ENCODE data around the gene CHDH. TPM values are rescaled to one million over a fixed set of nuclear protein-coding genes. Genes with fewer than 3 reads are reported as not detected.

CHDH gene
- total and polyA plus RNA-seq, 7 experiments from 2014 or later, result 0.05 to 1.3 (median 0.27) TPM; not detected in 2

DNA sequence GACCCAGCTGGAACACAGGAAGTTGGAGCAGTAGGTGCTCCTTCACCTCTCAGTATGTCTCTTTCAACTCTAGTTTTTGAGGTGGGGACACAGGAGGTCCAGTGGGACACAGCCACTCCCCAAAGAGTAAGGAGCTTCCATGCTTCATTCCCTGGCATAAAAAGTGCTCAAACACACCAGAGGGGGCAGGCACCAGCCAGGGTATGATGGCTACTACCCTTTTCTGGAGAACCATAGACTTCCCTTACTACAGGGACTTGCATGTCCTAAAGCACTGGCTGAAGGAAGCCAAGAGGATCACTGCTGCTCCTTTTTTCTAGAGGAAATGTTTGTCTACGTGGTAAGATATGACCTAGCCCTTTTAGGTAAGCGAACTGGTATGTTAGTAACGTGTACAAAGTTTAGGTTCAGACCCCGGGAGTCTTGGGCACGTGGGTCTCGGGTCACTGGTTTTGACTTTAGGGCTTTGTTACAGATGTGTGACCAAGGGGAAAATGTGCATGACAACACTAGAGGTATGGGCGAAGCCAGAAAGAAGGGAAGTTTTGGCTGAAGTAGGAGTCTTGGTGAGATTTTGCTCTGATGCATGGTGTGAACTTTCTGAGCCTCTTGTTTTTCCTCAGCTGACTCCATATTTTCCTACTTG, 12.0 kb upstream of the CHDH start:
- CTCF ChIA-PET, result no interaction called here
- H3K9me3 ChIP-seq (ENCODE audit: control insufficient read depth in 2 of 3, low read length in 3 of 3), result no peaks in the 10 kb centered on the region
- no peak overlapping the region for H3K4me3 ChIP-seq (ENCODE audit: low read length)
- POLR2A ChIA-PET, result no interaction called here
- Mint-ChIP-seq H3K36me3 (peaks cover 10 to 18% (median 12%) of the 10 kb centered on the region in 5 donors), H3K4me3 (no peak overlapping the region), H3K27ac (peak overlapping the region in 1 of 9 donors; percentile 41), H3K4me1 (peaks cover 0 to 5% (median 0%) of the 10 kb centered on the region in 7 donors), H3K27me3 (peaks cover 0 to 7% (median 5%) of the 10 kb centered on the region in 5 donors), H3K9me3 (no peaks in the 10 kb centered on the region)
- ATAC-seq (no peak), DNase-seq (no peak)
- peaks cover 0 to 11% (median 0%) of the 10 kb centered on the region in 3 experiments for H3K36me3 ChIP-seq (ENCODE audit: control insufficient read depth in 2 of 3, insufficient read depth in 3 of 3, low read length in 3 of 3)
- intact Hi-C loops (cut with micrococcal nuclease), result no loop called here
- H3K27me3 ChIP-seq (ENCODE audit: control insufficient read depth in 2 of 2, insufficient read depth in 2 of 2, low read length in 2 of 2), result no peaks in the 10 kb centered on the region
- no peak overlapping the region for H3K27ac ChIP-seq (ENCODE audit: low read depth, low read length)
- H3K4me1 ChIP-seq (ENCODE audit: control insufficient read depth in 2 of 2, insufficient read depth in 2 of 2, low read length in 2 of 2), result no peaks in the 10 kb centered on the region

DNA sequence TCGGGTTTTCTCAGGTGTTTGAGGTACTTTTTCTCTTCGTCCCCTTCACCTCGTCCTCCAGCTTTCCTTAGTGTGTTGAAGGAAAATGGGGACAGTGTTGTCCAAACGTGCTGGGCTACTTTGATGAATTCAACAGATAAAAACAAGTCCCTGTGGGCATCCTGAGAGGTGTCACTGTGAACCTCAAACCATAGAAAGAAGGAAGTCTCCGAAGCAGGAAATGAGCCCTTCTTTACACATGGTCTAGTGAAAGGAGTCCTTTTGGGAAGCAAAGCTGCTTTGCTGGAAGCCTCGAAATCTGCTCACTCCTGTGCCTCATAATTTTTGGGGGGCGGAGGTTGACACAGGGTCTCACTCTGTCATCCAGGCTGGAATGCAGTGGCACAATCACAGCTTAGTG, 10.7 kb upstream of the CHDH start:
- Histone ChIP-seq H3K36me3 (ENCODE audit: control insufficient read depth in 2 of 3, insufficient read depth in 3 of 3, low read length in 3 of 3) (peaks cover 0 to 5% (median 0%) of the 10 kb centered on the region in 3 experiments), H3K27ac (ENCODE audit: low read depth, low read length) (no peak overlapping the region), H3K27me3 (ENCODE audit: control insufficient read depth in 2 of 2, insufficient read depth in 2 of 2, low read length in 2 of 2) (no peaks in the 10 kb centered on the region), H3K4me3 (ENCODE audit: low read length) (no peak overlapping the region), H3K9me3 (ENCODE audit: control insufficient read depth in 2 of 3, low read length in 3 of 3) (no peaks in the 10 kb centered on the region), H3K4me1 (ENCODE audit: control insufficient read depth in 2 of 2, insufficient read depth in 2 of 2, low read length in 2 of 2) (no peaks in the 10 kb centered on the region)
- DNase-seq (no peak), ATAC-seq (no peak)
- no peak overlapping the region for H3K4me3 Mint-ChIP-seq
- peaks cover 4 to 7% (median 5%) of the 10 kb centered on the region in 5 donors for H3K27me3 Mint-ChIP-seq
- POLR2A ChIA-PET, result no interaction called here
- no peaks in the 10 kb centered on the region for H3K9me3 Mint-ChIP-seq
- intact Hi-C loops (cut with micrococcal nuclease), result no loop called here
- peaks cover under 1 to 7% (median 6%) of the 10 kb centered on the region in 5 donors for H3K36me3 Mint-ChIP-seq
- H3K4me1 Mint-ChIP-seq, result peaks cover 0 to 5% (median 0%) of the 10 kb centered on the region in 7 donors
- no peak overlapping the region for H3K27ac Mint-ChIP-seq
- CTCF ChIA-PET, result no interaction called here

GRCh38 chr3:53850895-53851294, 4.7 kb upstream of the CHDH start:
- ChIA-PET POLR2A (no interaction called here), CTCF (no interaction called here)
- DNase-seq (no peak), ATAC-seq (no peak)
- no peaks in the 10 kb centered on the region for H3K9me3 ChIP-seq (ENCODE audit: control insufficient read depth in 2 of 3, low read length in 3 of 3)
- Mint-ChIP-seq H3K4me1 (peaks cover 0 to 8% (median 0%) of the 10 kb centered on the region in 7 donors), H3K4me3 (no peak overlapping the region), H3K9me3 (no peaks in the 10 kb centered on the region), H3K27ac (no peak overlapping the region), H3K27me3 (peaks cover 30 to 41% (median 40%) of the 10 kb centered on the region in 5 donors), H3K36me3 (peaks cover 0 to 3% (median 0%) of the 10 kb centered on the region in 5 donors)
- no peak overlapping the region for H3K4me3 ChIP-seq (ENCODE audit: low read length)
- H3K27me3 ChIP-seq (ENCODE audit: control insufficient read depth in 2 of 2, insufficient read depth in 2 of 2, low read length in 2 of 2), result peaks cover 0 to 6% of the 10 kb centered on the region in 2 donors
- no peaks in the 10 kb centered on the region for H3K4me1 ChIP-seq (ENCODE audit: control insufficient read depth in 2 of 2, insufficient read depth in 2 of 2, low read length in 2 of 2)
- intact Hi-C loops (cut with micrococcal nuclease), result no loop called here
- H3K36me3 ChIP-seq (ENCODE audit: control insufficient read depth in 2 of 3, insufficient read depth in 3 of 3, low read length in 3 of 3), result no peaks in the 10 kb centered on the region
- H3K27ac ChIP-seq (ENCODE audit: low read depth, low read length), result no peak overlapping the region

GRCh38 chr3:53849916-53850315, 3.7 kb upstream of the CHDH start:
- POLR2A ChIA-PET, result no interaction called here

GRCh38 chr3:53846851-53847155, 584 bp upstream of the CHDH start:
- intact Hi-C loops (cut with micrococcal nuclease), result no loop called here
- ATAC-seq (no peak), DNase-seq (no peak)
- H3K4me3 ChIP-seq (ENCODE audit: low read length), result no peak overlapping the region
- no peaks in the 10 kb centered on the region for H3K9me3 ChIP-seq (ENCODE audit: control insufficient read depth in 2 of 3, low read length in 3 of 3)
- no peak overlapping the region for H3K27ac ChIP-seq (ENCODE audit: low read depth, low read length)
- H3K36me3 ChIP-seq (ENCODE audit: control insufficient read depth in 2 of 3, insufficient read depth in 3 of 3, low read length in 3 of 3), result no peaks in the 10 kb centered on the region
- CTCF ChIA-PET, result no interaction called here
- POLR2A ChIA-PET, result no interaction called here
- H3K4me1 ChIP-seq (ENCODE audit: control insufficient read depth in 2 of 2, insufficient read depth in 2 of 2, low read length in 2 of 2), result no peaks in the 10 kb centered on the region
- H3K27me3 ChIP-seq (ENCODE audit: control insufficient read depth in 2 of 2, insufficient read depth in 2 of 2, low read length in 2 of 2), result peaks cover 0 to 13% of the 10 kb centered on the region in 2 donors
- H3K27ac Mint-ChIP-seq, result no peak overlapping the region
- no peaks in the 10 kb centered on the region for H3K9me3 Mint-ChIP-seq
- peaks cover 53 to 70% (median 58%) of the 10 kb centered on the region in 5 donors for H3K27me3 Mint-ChIP-seq
- peak overlapping the region; percentile 48 to 76 (median 64) for H3K4me3 Mint-ChIP-seq
- peaks cover 0 to 8% (median 0%) of the 10 kb centered on the region in 7 donors for H3K4me1 Mint-ChIP-seq
- peaks cover 0 to 3% (median 0%) of the 10 kb centered on the region in 5 donors for H3K36me3 Mint-ChIP-seq

More at GRCh38 chr3:53849916-53850315, 3.7 kb upstream of the CHDH start:
- H3K4me3 ChIP-seq (ENCODE audit: low read length), result no peak overlapping the region
- H3K4me3 Mint-ChIP-seq, result no peak overlapping the region
- H3K9me3 ChIP-seq (ENCODE audit: control insufficient read depth in 2 of 3, low read length in 3 of 3), result no peaks in the 10 kb centered on the region
- H3K27me3 ChIP-seq (ENCODE audit: control insufficient read depth in 2 of 2, insufficient read depth in 2 of 2, low read length in 2 of 2), result peaks cover 0 to 13% of the 10 kb centered on the region in 2 donors
- H3K27ac Mint-ChIP-seq, result no peak overlapping the region
- peaks cover 0 to 3% (median 0%) of the 10 kb centered on the region in 5 donors for H3K36me3 Mint-ChIP-seq
- no peaks in the 10 kb centered on the region for H3K4me1 ChIP-seq (ENCODE audit: control insufficient read depth in 2 of 2, insufficient read depth in 2 of 2, low read length in 2 of 2)
- H3K9me3 Mint-ChIP-seq, result no peaks in the 10 kb centered on the region
- H3K27ac ChIP-seq (ENCODE audit: low read depth, low read length), result no peak overlapping the region
- H3K27me3 Mint-ChIP-seq, result peaks cover 36 to 49% (median 46%) of the 10 kb centered on the region in 5 donors
- H3K4me1 Mint-ChIP-seq, result peaks cover 0 to 8% (median 0%) of the 10 kb centered on the region in 7 donors
- CTCF ChIA-PET, result no interaction called here
- H3K36me3 ChIP-seq (ENCODE audit: control insufficient read depth in 2 of 3, insufficient read depth in 3 of 3, low read length in 3 of 3), result no peaks in the 10 kb centered on the region
- intact Hi-C loops (cut with micrococcal nuclease), result no loop called here
- no peak for DNase-seq
- ATAC-seq, result no peak

DNA sequence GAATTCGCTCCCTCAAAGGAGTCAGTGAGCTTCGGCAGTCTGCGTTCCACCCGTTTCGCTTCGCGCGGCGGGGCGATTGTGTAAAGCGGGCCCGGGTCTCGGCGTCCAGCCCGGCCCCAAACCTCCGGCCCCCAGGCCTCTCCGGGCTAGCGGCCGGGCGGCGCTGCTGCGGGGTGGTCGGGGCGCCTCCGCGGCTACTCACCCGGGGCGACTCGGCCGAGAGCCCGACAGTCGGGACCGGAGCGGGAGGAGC, 412 bp downstream of the CHDH start:
- Histone ChIP-seq H3K4me1 (ENCODE audit: control insufficient read depth in 2 of 2, insufficient read depth in 2 of 2, low read length in 2 of 2) (no peaks in the 10 kb centered on the region), H3K36me3 (ENCODE audit: control insufficient read depth in 2 of 3, insufficient read depth in 3 of 3, low read length in 3 of 3) (no peaks in the 10 kb centered on the region), H3K9me3 (ENCODE audit: control insufficient read depth in 2 of 3, low read length in 3 of 3) (no peaks in the 10 kb centered on the region), H3K4me3 (ENCODE audit: low read length) (no peak overlapping the region), H3K27ac (ENCODE audit: low read depth, low read length) (no peak overlapping the region), H3K27me3 (ENCODE audit: control insufficient read depth in 2 of 2, insufficient read depth in 2 of 2, low read length in 2 of 2) (peaks cover 0 to 13% of the 10 kb centered on the region in 2 donors)
- CTCF ChIA-PET, result no interaction called here
- H3K27me3 Mint-ChIP-seq, result peaks cover 46 to 68% (median 57%) of the 10 kb centered on the region in 5 donors
- POLR2A ChIA-PET, result no interaction called here
- intact Hi-C loops (cut with micrococcal nuclease), result no loop called here
- DNase-seq (no peak), ATAC-seq (no peak)
- H3K4me3 Mint-ChIP-seq, result peak overlapping the region in 7 of 10 donors; percentile 12 to 69 (median 59)
- peaks cover 0 to 3% (median 0%) of the 10 kb centered on the region in 5 donors for H3K36me3 Mint-ChIP-seq
- H3K9me3 Mint-ChIP-seq, result no peaks in the 10 kb centered on the region
- no peak overlapping the region for H3K27ac Mint-ChIP-seq
- peaks cover 0 to 8% (median 0%) of the 10 kb centered on the region in 7 donors for H3K4me1 Mint-ChIP-seq
